ENCODE results near the gene CD22. TPM values are rescaled to one million over a fixed set of nuclear protein-coding genes. Genes with fewer than 3 reads are reported as not detected.
A peak's percentile ranks its signal among the peaks of the same experiment; 100 is the strongest.

The CD22 gene
- total RNA-seq, 1 experiment from 2014 or later, result not detected

DNA sequence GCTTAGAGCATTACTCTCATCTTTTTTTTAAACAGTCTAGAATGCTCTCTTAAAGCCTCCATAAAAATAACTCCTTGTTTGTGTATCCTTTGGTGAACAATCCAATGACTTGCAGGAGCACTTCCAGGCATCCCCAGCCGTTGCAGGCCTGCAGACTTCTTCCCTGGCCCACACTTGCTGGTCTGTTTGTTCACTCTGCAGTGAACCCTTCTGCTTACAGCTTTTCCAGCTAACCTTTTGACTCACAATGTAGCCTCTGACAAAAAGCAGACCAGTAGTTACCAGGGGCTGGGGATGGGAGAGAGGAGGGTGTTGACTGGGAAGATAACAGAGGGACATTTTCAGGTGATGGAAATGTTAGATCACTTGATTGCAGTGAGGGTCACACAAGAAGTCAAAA, 51.0 kb downstream of the CD22 start:
- H3K4me3 ChIP-seq (ENCODE audit: low read depth, low read length), result no peak overlapping the region
- CTCF ChIA-PET, result interaction anchor here (0.6 to 1.1 kb wide), 4 partner anchors 27 to 130 kb away, joined by 3 to 6 read pairs (median 3); no protein-coding TSS in a partner anchor
- peaks cover 30% of the 10 kb centered on the region for H3K4me1 Mint-ChIP-seq (ENCODE audit: low read depth, unreplicated experiment)
- peaks cover 39% of the 10 kb centered on the region for H3K9me3 Mint-ChIP-seq (ENCODE audit: unreplicated experiment)
- H3K9me3 ChIP-seq, result peaks cover 12% of the 10 kb centered on the region
- H3K36me3 Mint-ChIP-seq (ENCODE audit: insufficient read depth, unreplicated experiment), result peaks cover 17% of the 10 kb centered on the region
- H3K27me3 ChIP-seq (replicated peaks; ENCODE audit: control insufficient read depth, insufficient read depth, low read length), result no peaks in the 10 kb centered on the region
- H3K27me3 Mint-ChIP-seq (ENCODE audit: insufficient read depth, unreplicated experiment), result no peaks in the 10 kb centered on the region
- H3K4me3 Mint-ChIP-seq (ENCODE audit: unreplicated experiment), result peak overlapping the region; percentile 49
- intact Hi-C loops (cut with micrococcal nuclease; ENCODE audit: unreplicated experiment), result loop anchor here (2.0 kb wide), 1 partner anchor 27 kb away; no protein-coding TSS in a partner anchor
- no peak for DNase-seq
- H3K36me3 ChIP-seq (ENCODE audit: control insufficient read depth, insufficient read depth, low read length), result no peaks in the 10 kb centered on the region
- POLR2A ChIA-PET, result no interaction called here
- H3K27ac Mint-ChIP-seq (ENCODE audit: unreplicated experiment), result peak overlapping the region; percentile 80
- BruUV-seq (replicated peaks), result no TSS peak
- peaks cover 17% of the 10 kb centered on the region for H3K4me1 ChIP-seq
- no peak for TF ChIP-seq CTCF (IDR thresholded peaks at IDR 0.05; ENCODE audit: insufficient read depth in 1 of 2, low read depth in 1 of 2, low read length in 1 of 2, severe bottlenecking in 1 of 2, unreplicated experiment in 1 of 2)

GRCh38 chr19:35380450-35381124, 51.6 kb downstream of the CD22 start:
- H3K27me3 Mint-ChIP-seq (ENCODE audit: insufficient read depth, unreplicated experiment), result no peaks in the 10 kb centered on the region
- BruUV-seq (replicated peaks), result no TSS peak
- peak overlapping the region; percentile 80 for H3K27ac Mint-ChIP-seq (ENCODE audit: unreplicated experiment)
- H3K36me3 Mint-ChIP-seq (ENCODE audit: insufficient read depth, unreplicated experiment), result peaks cover 17% of the 10 kb centered on the region
- ChIA-PET POLR2A (no interaction called here), CTCF (interaction anchor here (0.6 to 1.1 kb wide), 4 partner anchors 28 to 130 kb away, joined by 3 to 6 read pairs (median 3); no protein-coding TSS in a partner anchor)
- peak; percentile 74 to 80 for DNase-seq
- Histone ChIP-seq H3K27me3 (replicated peaks; ENCODE audit: control insufficient read depth, insufficient read depth, low read length) (no peaks in the 10 kb centered on the region), H3K4me3 (ENCODE audit: low read depth, low read length) (no peak overlapping the region), H3K4me1 (peaks cover 17% of the 10 kb centered on the region), H3K36me3 (ENCODE audit: control insufficient read depth, insufficient read depth, low read length) (no peaks in the 10 kb centered on the region), H3K9me3 (peaks cover 18% of the 10 kb centered on the region)
- no peak for TF ChIP-seq CTCF (IDR thresholded peaks at IDR 0.05; ENCODE audit: insufficient read depth in 1 of 2, low read depth in 1 of 2, low read length in 1 of 2, severe bottlenecking in 1 of 2, unreplicated experiment in 1 of 2)
- H3K4me1 Mint-ChIP-seq (ENCODE audit: low read depth, unreplicated experiment), result peaks cover 25% of the 10 kb centered on the region
- H3K4me3 Mint-ChIP-seq (ENCODE audit: unreplicated experiment), result peak overlapping the region; percentile 49
- intact Hi-C loops (cut with micrococcal nuclease; ENCODE audit: unreplicated experiment), result loop anchor here (2.0 kb wide), 1 partner anchor 28 kb away; no protein-coding TSS in a partner anchor
- peaks cover 33% of the 10 kb centered on the region for H3K9me3 Mint-ChIP-seq (ENCODE audit: unreplicated experiment)

DNA sequence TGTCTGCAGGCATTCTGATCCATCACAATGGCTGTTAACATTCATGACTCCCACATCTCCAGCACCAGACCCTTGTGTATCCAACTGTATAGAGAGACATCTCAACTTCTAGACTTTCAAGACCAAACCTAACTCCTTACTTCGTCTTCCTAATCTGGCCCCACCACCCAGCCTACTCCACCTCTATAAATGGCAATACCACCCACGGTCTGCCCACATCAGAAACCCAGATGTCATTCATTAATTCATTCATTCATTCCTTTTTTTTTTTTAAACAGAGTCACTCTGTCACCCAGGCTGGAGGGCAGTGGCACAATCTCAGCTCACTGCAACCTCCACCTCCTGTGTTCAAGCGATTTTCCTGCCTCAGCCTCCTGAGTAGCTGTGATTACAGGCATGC, 52.3 kb downstream of the CD22 start:
- peak overlapping the region; percentile 80 for H3K27ac Mint-ChIP-seq (ENCODE audit: unreplicated experiment)
- peaks cover 31% of the 10 kb centered on the region for H3K9me3 Mint-ChIP-seq (ENCODE audit: unreplicated experiment)
- no peak for DNase-seq
- no peaks in the 10 kb centered on the region for H3K36me3 ChIP-seq (ENCODE audit: control insufficient read depth, insufficient read depth, low read length)
- H3K27me3 Mint-ChIP-seq (ENCODE audit: insufficient read depth, unreplicated experiment), result no peaks in the 10 kb centered on the region
- BruUV-seq (replicated peaks), result no TSS peak
- CTCF ChIA-PET, result no interaction called here
- H3K4me1 ChIP-seq, result peaks cover 17% of the 10 kb centered on the region
- peaks cover 25% of the 10 kb centered on the region for H3K9me3 ChIP-seq
- peaks cover 23% of the 10 kb centered on the region for H3K4me1 Mint-ChIP-seq (ENCODE audit: low read depth, unreplicated experiment)
- no peaks in the 10 kb centered on the region for H3K27me3 ChIP-seq (replicated peaks; ENCODE audit: control insufficient read depth, insufficient read depth, low read length)
- POLR2A ChIA-PET, result no interaction called here
- peak overlapping the region; percentile 49 for H3K4me3 Mint-ChIP-seq (ENCODE audit: unreplicated experiment)
- intact Hi-C loops (cut with micrococcal nuclease; ENCODE audit: unreplicated experiment), result loop anchor here (2.0 kb wide), 1 partner anchor 29 kb away; no protein-coding TSS in a partner anchor
- TF ChIP-seq CTCF (IDR thresholded peaks at IDR 0.05; ENCODE audit: insufficient read depth in 1 of 2, low read depth in 1 of 2, low read length in 1 of 2, severe bottlenecking in 1 of 2, unreplicated experiment in 1 of 2), result no peak
- peaks cover 19% of the 10 kb centered on the region for H3K36me3 Mint-ChIP-seq (ENCODE audit: insufficient read depth, unreplicated experiment)
- no peak overlapping the region for H3K4me3 ChIP-seq (ENCODE audit: low read depth, low read length)
